Activated CD8-positive, alpha-beta memory T cell treated with anti-CD3 and anti-CD28 coated beads for 48 hours (primary cell): ENCODE data around the gene CABP4.
A peak's percentile ranks its signal among the peaks of the same experiment; 100 is the strongest.
"Not testable (repeated sequence)": the region's sequence is repeated elsewhere in the genome, so short reads cannot be mapped to it uniquely, and the experiment has no call there.

ENCODE experiments used
- DNase-seq, 3 experiments: peaks; one replicate each; pipeline ENCODE4 v3.0.0-alpha.2; 2020; ENCODE audit warnings: low read depth in 2 of 3, low spot score in 2 of 3

CABP4 gene

DNA sequence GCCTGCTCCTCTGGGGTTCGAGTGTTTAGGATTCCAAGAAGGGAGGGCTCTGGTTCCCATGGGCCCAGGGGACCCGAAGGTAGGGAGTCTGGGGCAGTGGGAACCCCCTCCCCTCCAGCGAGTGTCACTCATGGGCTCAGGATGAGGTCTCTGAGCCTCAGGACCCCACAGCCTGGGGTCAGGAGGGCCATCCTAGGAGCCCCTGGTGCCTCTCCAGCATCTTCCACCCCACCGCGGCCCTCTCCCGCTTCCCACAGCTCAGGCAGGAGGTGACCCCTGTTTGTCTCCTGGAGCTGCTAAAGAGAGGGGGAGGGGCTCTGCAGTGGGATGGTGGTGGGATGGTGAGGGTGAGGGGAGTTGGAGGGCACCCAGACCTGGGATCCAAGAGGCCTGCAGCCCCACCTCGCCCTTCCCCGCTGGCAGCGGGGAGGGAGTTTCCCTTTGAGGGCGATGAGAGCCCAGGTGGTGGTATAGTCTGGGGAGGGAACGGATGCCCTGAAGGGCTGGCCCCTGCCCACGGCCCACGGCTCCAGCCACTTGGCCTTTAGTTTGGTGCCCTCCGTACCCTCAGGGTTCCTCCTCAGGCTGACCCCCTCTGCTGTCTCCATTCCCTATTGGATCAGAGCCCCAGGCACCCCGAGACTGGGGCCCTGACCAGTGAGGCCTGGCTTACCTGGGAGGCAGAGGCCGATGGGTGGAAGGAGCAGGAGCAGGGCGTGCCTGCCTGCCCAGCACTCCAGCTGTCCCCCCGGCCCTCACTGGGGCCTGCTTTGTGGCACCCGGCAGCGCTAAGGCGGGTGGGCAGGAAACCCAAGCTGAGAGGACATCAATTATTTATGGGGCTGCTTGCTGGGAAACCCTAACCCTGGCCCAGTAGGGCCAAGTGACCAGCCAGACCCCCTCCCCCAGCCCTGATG is 1.1 kb upstream of the CABP4 start:
- DNase-seq: no peak

DNA sequence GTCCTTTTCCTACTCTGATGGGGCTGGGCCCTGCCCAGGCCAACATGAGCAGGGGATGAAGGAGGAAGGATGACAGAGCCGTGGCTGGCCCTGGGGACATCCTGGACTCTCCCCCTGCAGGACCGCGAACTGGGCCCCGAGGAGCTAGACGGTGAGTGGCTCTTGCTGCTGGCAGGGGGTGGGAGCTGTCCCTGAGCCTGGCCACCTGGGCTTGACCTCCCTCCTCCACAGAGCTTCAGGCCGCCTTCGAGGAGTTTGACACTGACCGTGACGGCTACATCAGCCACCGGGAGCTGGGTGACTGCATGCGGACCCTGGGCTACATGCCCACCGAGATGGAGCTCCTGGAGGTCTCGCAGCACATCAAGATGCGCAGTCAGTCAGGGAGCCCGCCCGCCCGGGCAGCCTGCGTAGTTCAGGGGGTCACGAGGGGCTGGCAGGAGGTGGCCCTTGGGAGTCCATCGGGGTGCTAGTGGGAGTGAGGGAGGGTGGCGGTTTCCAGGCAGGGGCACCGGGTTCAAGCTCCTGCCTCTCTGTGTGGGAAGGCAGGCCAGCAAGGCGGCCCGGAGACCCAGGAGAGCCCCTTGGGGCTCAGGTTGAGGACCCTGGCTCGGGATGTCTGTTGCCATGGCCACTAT is 1.0 kb downstream of the CABP4 start:
- no peak for DNase-seq

DNA sequence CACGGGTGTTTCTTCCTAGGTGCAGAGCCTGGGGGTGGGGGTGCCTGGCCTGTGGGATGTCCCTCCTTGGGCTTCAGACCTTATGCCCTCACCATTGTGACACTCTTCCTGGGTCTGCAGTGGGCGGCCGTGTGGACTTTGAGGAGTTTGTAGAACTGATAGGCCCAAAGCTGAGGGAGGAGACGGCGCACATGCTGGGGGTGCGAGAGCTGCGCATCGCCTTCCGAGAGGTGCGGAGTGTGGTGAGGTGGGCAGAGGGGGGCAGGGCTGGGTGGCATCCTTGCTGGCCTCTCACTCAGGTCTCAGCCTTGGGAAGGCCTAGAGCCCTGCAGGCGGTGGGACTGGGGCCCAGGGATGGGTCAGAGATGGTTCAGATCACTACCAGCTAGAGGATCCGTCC is 2.3 kb downstream of the CABP4 start:
- DNase-seq: no peak

DNA sequence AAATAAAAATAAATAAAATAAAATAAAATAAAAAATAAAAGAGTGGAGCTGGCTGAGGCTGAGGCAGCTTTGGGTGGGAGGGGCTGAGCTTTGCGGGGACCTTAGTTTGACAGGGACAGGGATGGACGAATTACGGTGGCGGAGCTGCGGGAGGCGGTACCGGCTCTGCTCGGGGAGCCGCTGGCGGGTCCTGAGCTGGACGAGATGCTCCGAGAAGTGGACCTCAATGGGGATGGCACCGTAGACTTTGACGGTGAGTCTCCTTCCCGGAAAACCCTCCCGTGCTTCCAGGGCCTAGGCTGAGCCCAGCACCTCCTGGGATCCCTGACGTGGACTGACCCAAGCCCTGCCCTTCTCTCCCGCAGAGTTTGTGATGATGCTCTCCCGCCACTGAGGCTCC is 3.1 kb downstream of the CABP4 start:
- no peak for DNase-seq

DNA sequence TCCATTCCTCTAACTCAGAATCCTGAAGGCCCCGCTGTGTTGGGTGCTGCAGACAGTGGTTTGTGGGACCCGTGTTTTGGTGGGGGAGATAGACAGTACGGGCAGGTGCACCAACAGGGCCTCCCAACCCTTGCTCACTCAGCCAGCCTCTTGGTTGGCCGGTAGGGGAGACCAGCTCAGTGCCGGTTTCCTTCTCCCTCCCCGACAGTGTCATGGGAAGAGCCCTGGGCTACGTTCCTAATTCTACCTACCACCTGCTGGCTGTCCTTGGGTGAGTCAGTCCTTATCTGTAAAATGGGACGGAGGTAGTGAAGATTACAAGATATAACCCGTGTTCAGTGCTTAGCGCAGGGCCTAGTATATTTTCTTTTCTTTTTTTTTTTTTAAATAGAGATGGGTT is 8.0 kb downstream of the CABP4 start:
- no peak for DNase-seq

DNA sequence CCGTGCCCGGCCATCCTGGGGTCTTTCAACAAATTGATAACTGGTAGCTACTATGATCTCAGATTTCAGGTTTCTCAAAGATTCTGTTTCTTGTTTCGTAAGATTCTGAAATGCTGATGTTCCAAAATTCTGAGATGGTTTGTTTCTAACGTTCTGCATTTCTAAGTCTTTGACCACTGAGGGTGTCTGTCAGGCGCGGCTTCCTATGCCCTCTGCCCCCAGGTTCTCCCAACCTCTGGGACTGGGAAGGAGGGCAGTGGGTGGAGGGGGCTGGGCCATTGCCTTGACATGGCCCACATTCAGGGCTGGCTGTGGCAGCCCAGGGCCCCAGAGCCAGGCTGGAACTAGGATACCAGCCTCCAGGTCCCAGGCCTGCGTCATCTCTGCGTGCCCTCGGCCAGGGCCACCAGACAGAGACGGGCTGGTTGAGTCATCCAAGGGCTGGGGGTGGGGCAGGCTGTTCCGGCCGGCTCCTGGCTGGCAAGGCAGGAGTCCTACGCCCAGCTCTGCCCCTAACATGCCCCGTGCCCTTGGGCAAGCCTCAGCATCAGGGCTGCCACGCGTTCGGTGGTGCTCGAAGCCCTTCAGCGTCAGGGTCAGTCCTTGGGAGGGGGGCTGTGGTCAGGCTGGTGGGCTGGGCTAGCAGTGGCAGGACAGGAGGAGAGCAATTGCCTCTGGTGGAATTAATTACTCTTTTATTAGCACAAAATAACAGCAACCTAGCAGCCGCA is 8.7 kb downstream of the CABP4 start:
- DNase-seq: no peak

DNA sequence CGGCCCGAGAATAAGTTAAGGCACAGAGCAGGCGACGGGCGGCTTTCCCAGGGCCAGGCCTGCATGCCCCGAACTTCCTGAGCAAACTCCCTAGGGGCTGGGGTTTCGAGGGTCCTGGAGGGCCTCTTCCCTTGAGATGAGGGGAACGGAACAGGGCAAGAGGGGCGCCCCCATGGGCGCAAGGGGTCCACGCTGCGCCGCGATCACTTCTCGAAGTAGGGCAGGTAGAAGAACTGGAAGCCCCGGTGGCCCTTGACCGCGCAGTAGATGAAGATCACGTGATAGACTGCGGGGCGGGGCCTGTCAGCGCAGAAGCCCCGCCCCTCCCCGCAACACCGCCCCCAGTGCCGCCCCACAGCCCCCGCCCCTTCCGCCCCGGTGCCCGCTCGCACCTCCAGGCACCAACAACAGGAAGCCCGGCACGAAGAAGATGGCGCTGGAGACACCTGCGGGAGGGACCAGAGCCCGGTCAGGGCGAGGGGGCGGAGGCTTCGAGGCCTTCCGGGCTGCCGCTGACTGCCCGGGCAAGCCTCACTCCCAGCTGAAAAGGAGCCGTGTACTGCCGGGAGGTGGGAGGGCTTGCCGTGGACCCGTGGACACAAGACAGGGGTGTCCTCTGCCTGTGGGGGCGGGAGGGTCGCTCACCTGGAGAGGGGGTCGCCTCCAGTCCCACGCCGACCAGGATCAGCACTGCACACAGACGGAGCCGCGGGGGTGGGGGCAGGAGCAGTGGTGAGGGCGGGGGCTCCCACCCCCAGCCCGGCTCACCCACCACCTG is 9.4 kb downstream of the CABP4 start:
- DNase-seq: peak in 2 of 3 experiments; percentile 77 to 86

DNA sequence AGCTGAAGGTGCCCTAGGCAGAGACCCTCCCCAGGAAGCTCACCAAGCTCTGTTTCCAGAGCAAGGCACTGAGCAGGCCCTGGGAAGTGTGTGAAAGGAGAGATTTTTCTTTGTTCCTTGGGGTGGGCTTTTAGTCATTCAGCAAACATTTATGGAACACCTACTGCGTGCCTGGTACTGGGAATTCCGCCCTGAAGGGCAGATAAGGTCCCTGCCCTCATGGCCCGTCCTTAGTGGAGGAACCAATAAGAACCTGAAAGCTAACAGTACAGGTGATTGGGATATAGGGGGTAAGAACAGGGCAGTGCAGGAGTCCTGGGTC is 10.0 kb downstream of the CABP4 start:
- no peak for DNase-seq

DNA sequence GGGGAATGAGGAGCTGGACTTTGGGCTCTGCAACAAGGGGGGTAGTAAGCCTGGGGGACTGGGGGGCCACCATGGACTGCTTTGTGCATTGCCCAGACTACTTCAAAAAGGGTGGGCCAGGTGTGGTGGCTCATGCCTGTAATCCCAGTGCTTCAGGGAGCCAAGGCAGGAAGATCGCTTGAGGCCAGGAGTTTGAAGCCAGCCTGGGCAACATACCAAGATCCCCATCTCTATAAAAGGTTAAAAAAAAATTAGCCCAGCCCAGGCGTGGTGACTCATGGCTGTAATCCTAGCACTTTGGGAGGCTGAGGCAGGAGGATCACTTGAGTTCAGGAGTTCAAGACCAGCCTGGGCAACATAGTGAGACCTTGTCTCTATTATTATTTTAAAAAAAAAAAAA is 10.4 kb downstream of the CABP4 start:
- DNase-seq: not testable (repeated sequence)

DNA sequence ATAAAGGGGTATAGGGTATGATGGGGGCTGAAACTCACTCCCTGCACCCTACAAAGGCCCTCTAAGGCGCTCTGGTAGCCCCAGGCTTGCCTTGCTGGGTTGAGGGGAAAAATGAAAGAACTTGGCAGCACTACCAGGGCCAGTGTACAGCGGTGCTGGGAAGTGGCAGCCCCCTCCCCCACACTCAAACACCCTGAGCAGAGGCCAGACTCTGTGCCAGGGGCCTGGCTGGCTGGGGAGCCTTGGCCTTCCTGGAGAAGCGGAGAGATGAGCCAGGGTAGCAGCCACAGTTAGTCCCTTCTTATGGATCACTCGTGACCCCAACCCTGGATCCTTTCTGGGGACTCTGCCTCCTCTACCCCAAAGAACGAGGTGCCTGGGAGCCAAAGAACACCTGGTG is 11.2 kb downstream of the CABP4 start:
- no peak for DNase-seq

DNA sequence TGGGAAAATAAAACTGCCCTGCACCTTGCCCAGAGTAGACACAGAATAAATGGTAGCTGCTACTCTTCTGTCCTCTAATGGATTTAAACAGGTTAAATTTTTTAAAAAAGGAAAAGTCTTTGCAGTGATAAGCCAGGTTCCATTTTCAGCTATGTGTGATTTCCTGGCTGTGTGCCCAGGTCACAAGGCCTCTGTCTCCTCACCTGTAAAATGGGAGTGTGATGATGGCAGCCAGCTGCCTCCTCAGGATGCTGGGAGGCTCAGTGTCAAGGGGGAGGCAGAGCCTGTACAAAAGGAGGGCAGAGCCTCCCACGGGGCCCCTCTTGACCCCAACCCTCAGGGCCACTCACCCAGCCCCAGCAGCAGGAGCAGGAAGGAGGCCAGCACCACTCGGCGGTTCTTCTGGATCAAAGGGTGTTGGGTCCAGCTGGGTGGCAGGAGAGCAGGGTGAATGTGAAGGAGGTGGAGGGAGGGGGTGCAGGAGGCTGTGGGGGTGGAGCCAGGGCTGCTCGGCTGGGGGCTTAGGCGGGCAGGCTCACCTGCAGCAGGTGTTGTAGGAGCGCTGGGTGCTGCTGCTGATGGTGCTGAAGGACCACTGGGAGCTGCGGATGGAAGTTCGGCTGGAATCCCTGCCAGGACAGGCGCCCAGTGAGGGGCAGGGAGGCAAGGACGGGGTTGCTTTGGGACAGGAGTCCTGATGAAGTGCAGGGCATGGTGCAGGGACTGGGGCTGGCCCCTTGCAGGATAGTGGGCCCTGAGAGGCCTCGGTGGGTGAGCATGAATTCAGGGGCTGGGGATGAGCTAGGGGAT is 12.0 kb downstream of the CABP4 start:
- DNase-seq: no peak

DNA sequence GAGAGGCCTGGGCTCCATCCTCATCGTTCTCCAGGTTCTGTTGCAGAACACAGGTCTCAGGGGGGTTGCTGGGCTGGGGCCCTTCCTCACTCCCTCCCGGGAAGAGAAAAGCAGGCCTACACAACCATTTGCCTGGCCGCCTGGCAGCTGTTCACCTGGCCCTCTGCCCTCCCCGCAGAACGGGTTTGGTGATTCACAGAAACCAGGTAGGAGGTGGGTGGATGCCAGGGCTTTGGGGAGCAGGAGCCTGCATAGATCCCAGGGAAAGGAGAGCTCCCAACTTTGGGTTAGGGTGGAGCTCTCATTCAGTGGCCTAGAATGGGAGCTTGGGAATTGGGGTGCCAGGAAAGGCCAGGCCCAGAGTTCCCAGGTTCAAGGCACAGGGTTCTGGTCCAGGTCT is 12.9 kb downstream of the CABP4 start:
- no peak for DNase-seq

DNA sequence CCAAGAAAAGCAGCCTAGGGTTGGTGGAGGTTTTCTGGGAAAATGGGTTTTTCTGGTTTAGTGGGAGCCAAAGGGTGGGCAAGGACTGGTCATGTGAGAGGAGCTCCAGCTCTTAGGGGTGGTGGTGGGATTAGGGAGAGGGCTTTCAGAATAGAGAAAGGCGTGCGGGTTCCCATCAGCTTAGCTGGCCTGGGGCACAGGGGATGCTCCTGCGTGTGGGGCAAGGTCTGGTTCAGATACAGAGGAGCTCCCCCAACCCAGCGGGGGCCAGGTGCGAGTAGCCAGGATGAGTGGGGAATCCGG is 13.3 kb downstream of the CABP4 start:
- DNase-seq: no peak

DNA sequence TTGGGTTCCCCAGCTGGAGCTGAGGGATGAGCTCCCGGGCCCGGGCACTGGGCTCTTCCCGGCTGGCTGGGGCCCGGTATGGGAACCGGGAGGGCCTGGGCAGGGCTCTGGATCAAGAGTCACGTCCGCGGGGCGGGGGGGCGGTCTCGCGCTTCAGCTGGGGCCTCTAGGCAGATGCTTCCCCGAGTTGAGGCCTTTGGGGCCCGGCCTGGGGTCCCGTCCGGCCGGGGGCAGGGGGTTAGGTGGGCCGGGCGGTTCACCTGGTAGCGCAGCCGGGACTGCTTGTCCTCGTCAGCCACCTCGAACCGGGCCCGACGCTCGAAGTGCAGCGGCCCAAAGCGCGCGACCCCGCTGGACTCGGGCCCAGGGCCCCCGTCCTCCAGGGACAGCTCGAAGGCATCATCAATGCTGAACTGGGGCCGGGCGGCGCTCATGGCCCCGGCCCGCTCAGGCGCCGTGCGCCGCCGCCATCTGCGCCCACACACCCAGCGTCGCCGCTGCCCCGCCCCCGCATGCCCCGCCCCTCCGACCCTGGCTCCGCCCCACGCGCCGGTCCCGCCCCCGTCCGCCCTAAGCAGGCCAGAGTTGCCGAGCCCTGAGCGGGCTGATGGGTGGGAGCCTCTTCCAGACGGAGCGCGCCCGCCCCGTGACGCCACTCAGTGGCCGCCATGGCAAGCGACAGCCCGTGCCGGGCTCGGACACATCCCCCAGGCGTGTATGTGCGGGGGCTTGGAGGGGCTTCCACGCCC is 13.8 kb downstream of the CABP4 start, which contains the start of gene TMEM134:
Gene TMEM134, minus strand, starts transcription at position 493 of the 749 bp plus-strand sequence. Its CDS starts 59 bp downstream, at position 434.
- DNase-seq: peak; percentile 84 to 91 (median 87)

DNA sequence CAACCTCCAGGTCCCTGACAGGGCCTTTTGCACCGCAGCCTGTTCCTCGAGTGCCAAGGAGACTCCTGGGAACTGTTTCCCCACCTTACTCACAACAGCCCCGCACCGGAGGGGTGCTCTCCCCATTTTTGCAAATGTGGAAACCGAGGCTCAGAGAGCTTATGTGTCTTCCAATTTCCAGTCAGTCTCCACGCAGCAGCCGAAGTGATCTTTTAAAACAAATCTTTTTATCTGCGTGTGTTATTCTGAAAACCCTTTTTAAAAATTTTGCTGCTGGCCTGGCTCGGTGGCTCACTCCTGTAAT is 14.3 kb downstream of the CABP4 start:
- DNase-seq: no peak

DNA sequence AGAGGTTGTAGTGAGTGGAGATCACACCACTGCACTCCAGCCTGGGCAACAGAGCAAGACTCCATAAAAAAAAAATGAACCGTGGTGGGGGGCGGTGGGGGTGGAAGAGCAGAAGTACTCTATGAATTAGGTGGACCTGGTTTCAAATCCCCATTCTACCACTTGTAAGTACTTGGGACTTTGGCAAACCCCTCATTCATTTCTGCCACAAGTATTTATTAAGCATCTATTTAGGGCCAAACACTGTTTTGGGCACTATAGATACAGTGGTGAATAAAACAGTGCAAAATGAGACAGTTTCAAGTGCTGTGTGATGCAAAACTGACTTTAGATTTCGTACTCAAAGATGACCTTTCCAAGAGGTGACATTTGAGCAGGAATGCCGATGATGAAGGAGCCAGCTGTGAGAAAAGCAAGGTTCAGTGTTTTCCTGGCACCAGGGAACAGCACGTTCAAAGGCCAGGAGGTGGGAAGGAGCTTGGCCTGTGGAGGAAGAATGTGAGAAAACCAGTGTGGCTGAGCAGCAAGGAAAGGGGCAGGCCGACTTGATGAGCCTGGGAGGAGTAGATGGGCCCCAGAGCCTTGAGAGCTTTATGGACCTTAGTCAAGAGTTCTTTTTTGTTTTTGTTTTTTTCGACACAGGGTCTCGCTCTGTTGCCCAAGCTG is 15.3 kb downstream of the CABP4 start:
- DNase-seq: no peak

DNA sequence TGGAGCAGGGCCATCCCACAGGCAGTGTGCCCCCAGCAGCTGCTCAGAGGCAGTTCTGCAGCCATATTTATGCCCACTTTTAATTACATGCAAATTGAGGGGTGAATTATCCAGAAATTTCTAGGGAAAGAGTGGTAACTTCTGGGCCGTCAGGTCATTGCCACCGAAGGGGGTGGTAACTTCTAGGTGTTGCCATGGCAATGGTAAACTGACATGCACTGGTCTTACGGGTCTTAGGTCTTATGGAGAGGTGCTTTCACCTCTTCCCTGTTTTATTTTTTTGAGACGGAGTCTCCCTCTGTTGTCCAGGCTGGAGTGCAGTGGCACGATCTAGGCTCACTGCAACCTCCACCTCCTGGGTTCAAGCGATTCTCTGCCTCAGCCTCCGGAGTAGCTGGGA is 17.7 kb downstream of the CABP4 start:
- no peak for DNase-seq

DNA sequence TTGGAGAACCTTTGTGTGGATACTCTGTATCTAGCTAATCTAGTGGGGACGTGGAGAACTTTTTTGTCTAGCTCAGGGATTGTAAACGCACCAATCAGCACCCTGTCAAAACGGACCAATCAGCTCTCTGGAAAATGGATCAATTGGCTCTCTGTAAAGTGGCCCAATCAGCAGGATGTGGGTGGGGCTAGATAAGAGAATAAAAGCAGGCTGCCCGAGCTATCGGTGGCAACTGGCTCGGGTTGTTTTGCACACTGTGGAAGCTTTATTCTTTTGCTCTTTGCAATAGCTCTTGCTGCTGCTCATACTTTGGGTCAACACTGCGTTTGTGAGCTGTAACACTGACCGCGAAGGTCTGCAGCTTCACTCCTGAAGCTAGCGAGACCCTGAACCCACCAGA is 21.5 kb downstream of the CABP4 start:
- not testable (repeated sequence) for DNase-seq

DNA sequence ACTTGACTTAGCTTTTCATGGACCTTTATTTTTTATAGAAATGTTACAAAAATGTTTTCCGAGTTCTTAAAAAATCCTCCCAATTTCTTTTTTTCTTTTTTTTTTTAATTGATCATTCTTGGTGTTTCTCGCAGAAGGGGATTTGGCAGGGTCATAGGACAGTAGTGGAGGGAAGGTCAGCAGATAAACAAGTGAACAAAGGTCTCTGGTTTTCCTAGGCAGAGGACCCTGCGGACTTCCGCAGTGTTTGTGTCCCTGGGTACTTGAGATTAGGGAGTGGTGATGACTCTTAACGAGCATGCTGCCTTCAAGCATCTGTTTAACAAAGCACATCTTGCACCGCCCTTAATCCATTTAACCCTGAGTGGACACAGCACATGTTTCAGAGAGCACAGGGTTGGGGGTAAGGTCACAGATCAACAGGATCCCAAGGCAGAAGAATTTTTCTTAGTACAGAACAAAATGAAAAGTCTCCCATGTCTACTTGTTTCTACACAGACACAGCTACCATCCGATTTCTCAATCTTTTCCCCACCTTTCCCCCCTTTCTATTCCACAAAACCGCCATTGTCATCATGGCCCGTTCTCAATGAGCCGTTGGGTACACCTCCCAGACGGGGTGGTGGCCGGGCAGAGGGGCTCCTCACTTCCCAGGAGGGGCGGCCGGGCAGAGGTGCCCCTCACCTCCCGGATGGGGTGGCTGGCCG is 22.3 kb downstream of the CABP4 start:
- not testable (repeated sequence) for DNase-seq
